GM12801 (cell line): ENCODE results near the gene XYLT2.

Experiments
- TF ChIP-seq, protein P1 (sequence below): IDR thresholded peaks from one replicate; pipeline ENCODE4 v1.5.1; 2011; ENCODE audit warnings: control low read depth; ENCODE audit not compliant: insufficient read length; ENCODE audit errors: extremely low read depth

Gene XYLT2

GRCh38 chr17:50397111-50397918, 51.4 kb downstream of the XYLT2 start, which contains the start of gene LRRC59:
Gene LRRC59, minus strand, starts transcription at chr17:50397523. Its CDS starts 206 bp downstream, at chr17:50397317.
- TF ChIP-seq, protein P1, sequence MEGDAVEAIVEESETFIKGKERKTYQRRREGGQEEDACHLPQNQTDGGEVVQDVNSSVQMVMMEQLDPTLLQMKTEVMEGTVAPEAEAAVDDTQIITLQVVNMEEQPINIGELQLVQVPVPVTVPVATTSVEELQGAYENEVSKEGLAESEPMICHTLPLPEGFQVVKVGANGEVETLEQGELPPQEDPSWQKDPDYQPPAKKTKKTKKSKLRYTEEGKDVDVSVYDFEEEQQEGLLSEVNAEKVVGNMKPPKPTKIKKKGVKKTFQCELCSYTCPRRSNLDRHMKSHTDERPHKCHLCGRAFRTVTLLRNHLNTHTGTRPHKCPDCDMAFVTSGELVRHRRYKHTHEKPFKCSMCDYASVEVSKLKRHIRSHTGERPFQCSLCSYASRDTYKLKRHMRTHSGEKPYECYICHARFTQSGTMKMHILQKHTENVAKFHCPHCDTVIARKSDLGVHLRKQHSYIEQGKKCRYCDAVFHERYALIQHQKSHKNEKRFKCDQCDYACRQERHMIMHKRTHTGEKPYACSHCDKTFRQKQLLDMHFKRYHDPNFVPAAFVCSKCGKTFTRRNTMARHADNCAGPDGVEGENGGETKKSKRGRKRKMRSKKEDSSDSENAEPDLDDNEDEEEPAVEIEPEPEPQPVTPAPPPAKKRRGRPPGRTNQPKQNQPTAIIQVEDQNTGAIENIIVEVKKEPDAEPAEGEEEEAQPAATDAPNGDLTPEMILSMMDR = no peak

DNA sequence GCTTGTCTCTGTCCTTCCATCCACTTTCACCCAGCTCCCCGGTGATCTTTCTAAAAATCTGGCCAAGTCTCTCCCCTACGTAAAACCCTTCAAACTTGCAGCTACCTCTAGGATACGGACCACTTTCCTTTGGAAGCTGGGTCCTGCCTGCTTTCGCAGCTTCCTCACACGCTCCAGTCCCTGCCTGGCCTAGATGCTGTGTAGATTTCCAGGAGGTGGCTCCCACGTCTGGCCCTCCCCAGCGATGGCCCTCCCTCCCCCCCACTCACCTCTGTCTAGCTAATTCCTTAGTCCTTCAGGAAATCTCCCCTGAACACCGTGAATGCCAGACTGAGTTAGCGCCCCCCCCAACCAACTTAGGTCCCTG, 52.0 kb downstream of the XYLT2 start:
- TF ChIP-seq, protein P1 = no peak

DNA sequence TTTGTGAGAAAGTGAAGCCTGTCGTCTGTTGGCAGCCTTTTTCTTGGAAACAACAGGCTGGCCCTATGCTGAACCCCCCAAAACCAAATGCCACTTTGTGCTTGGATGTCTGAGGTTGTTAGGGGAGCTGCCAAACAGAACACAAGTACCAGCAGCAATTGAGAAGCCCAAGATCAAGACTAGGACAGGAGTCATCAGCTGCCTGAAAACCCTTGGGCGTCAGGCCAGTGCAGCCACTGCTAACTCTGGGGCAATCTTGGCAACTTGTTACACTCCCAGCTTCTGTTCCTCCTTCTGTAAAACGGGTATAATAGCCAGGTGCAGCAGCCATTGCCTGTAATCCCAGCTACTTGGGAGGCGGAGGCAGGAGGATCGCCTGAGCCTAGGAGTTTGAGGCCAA, 60.7 kb downstream of the XYLT2 start:
- TF ChIP-seq, protein P1 = no peak

DNA sequence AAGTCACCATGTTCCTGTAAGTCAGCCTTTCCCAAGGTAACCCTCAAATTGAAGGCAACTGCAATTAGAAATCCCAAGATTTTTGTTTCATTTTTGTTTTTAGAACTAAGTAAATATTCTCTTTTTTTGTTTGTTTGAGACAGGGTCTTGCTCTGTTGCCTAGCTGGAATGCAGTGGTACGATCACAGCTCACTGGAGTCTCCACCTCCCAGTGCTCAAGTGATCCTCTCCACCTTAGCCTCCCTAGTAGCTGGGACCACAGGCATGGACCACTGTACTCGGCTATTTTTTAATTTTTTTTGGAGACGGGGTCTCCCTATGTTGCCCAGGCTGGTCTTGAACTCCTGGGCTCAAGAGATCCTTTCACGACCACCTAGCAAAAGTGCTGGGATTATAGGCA, 62.0 kb downstream of the XYLT2 start:
- TF ChIP-seq, protein P1 = no peak
